Epithelial cell of esophagus (primary cell): Measurements from ENCODE around the gene GREM1.
A peak's percentile ranks its signal among the peaks of the same experiment; 100 is the strongest.

Experiments
- DNase-seq: peaks from one replicate; pipeline ENCODE4 v3.0.0; 2010; ENCODE audit warnings: low read depth
- H3K4me3 ChIP-seq: 2 replicates; pipeline ENCODE4 v1.5.1; 2011; ENCODE audit warnings: mild to moderate bottlenecking, low read length, control low read depth
- CTCF ChIP-seq: IDR thresholded peaks from 2 replicates; pipeline ENCODE4 v1.5.1; 2011; ENCODE audit warnings: low read depth, mild to moderate bottlenecking, low read length, control low read depth, inconsistent platforms; ENCODE audit not compliant: insufficient read depth; ENCODE audit errors: missing control alignments

Gene GREM1

DNA sequence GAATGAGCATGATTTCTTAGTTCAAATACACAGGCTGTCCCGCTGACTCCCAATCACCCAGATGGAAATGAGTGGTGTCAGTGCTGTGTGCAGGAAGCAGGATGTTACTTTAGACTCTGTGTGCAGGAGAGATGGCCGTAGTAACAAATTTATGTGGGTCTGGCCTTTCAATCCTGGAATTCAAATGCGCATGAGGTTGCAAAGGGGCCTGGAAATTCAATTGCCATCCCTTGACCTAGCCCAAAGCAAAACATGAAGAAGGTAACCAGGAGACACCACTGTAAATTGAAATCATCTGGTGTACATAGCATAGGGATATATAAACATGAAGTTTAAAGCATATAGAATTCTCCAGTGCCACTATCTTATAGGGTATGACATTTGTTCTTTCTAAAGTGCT lies 33.2 kb downstream of the GREM1 start:
- no peak for TF ChIP-seq CTCF
- no peak for DNase-seq
- H3K4me3 ChIP-seq, result no peak overlapping the region

GRCh38 chr15:32757426-32757825 lies 39.6 kb downstream of the GREM1 start:
- no peak for DNase-seq
- H3K4me3 ChIP-seq, result no peak overlapping the region
- no peak for TF ChIP-seq CTCF

- no peak for TF ChIP-seq CTCF
- DNase-seq, result peak; percentile 36
- H3K4me3 ChIP-seq, result no peak overlapping the region
Observed at GRCh38 chr15:32763295-32763694, 45.5 kb downstream of the GREM1 start.

- no peak for DNase-seq
- no peak overlapping the region for H3K4me3 ChIP-seq
- no peak for TF ChIP-seq CTCF
Observed at GRCh38 chr15:32765236-32765635, 47.4 kb downstream of the GREM1 start.

DNA sequence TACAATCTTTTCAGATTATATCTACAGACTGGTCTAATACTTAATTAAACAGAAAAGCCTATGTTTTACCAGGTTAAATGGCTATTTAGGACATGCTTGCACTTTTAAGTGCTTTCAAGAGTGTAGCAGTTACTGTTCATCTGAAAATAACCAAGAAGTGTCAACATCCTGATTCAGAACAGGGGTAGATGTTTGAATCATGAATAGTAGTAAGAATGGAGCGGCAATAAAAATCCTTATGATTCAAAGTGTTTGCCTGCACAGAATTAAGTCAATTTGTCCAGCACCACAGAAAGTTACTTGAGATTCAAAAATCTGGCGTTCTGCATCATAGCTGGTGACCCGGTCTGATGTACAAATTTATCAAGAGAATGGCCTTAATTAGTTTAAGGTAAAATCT lies 48.3 kb downstream of the GREM1 start:
- no peak for DNase-seq
- no peak for TF ChIP-seq CTCF
- H3K4me3 ChIP-seq, result no peak overlapping the region

- TF ChIP-seq CTCF, result no peak
- no peak overlapping the region for H3K4me3 ChIP-seq
- DNase-seq, result no peak
Observed at GRCh38 chr15:32767236-32767635, 49.4 kb downstream of the GREM1 start.

DNA sequence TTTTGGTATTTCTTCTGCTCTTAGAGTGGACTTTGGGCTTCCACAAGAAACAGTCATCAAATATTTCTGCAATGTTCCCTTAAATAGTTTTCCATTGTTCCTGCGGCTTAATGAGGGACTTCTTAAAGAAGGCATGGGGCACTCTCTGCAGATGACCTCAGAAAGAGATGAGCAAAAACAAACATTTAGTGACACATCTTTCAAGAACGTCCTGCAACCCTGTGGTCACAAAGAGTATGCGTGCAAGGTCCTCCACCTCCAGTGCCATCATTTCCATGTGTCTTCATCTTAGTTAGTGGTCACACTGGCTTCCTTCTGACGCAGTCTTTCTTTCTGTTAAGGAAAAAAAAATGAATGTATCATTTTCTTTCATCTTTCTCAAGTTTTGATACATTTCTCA lies 56.2 kb downstream of the GREM1 start:
- H3K4me3 ChIP-seq, result no peak overlapping the region
- TF ChIP-seq CTCF, result no peak
- peak; percentile 60 for DNase-seq
